GM21360 (cell line): Measurements from ENCODE around the gene ZNF319.

Source experiments
- ATAC-seq: cut with Tn5 transposase; IDR thresholded peaks from one replicate; pipeline ENCODE4 v1.9.1; 2021; ENCODE audit warnings: mild to moderate bottlenecking, moderate library complexity; ENCODE audit not compliant: unreplicated experiment

ZNF319 gene

GRCh38 chr16:57957673-57958392 lies 42.6 kb downstream of the ZNF319 start:
- ATAC-seq: no peak

DNA sequence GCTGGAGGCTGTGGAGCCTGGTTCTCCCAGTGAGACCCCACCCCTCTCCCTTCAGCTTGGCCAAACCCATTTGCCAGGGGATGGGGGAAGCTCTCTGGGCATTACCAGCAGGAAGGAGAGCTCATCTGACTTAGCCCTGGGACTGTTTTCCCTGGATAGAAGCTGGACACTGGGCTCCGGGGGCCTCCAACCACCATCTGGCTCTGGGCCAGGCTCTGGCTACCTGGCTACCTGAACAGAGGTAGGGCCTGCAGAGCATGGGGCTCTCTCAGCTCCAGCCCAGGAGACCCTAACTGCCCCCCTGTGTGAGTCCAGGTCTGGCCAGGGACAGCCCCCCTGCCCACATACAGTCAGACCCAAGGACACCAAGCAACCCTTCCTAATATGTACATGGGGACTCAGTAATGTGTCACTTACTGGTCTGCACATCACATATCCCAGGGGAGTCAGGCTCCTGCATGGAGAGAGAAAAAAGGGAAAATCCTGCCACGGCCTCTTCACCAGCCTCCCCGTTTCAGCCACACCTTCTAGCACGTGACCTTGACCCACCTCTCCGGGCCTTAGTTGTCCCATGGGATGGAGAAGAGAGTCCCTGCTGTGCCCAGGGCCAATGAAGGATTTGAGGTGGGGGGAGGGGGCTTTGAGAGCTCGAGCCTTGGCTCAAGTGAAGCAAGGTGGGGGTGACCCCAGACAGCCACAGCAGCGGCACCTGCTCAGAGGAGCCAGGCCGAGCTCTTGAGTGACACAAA lies 43.4 kb downstream of the ZNF319 start:
- no peak for ATAC-seq

DNA sequence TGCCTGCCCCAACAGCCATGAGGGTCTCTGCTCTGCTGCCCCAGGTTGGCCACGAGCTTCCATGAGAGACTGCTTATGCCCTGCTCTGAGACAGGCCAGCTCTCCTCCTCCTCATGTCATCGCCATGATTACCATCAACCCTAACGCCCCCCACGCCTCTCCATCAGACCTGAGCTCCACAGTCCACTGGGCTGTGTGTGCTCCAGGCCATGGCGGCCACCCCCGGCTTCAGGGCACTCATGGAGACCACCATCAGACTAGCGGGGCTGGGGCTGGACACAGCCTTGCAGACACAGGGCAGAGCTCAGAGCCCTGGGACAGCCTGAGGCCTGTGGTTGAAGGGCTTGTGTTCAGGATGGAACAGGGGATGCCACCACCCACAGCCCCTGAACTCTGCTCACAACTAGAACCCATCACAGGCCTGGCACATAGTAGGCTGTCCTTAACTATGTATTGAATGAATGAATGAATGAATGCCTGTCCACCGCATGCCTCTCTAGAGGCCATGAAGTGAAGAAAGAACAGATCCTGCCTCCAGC lies 44.1 kb downstream of the ZNF319 start:
- no peak for ATAC-seq

- no peak for ATAC-seq
These were observed 44.8 kb downstream of the ZNF319 start for GRCh38 chr16:57955572-57956188.

DNA sequence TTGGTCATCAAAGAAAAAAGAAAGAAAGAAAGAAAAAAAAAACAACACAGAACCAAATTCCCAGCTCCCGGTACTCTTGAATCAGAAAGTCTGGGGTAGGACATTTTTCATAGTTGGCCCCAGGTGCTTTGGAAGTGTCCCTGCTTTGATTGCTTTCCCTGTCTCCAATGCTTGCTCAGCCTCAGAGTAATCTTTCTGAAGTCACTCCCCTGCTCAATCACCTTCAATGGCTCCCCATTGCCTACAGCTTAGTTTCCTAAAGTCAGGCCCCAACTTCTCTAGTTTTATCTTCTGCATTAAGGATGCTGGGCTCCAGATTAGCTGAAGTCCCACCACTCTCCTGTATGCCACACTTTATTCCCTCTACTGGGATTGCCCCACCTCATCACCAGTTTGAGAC lies 46.6 kb downstream of the ZNF319 start:
- no peak for ATAC-seq

DNA sequence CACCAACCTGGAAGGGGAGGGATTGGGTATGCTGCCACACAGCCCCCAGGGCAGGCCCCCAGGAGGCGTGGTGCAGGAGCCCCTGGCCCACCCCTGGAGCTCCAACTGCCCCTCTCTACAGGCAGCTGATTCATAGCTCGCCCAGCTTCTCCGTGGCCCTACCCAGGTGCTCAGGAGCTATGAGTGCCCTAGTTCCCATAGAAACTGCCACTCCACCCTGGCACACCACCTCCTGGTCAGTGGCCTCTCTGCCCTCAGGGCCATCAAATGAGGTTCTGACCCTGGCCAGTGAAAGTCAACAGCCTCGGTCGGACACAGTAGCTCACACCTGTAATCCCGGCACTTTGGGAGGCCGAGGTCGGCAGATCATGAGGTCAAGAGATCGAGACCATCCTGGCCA lies 47.6 kb downstream of the ZNF319 start:
- no peak for ATAC-seq

DNA sequence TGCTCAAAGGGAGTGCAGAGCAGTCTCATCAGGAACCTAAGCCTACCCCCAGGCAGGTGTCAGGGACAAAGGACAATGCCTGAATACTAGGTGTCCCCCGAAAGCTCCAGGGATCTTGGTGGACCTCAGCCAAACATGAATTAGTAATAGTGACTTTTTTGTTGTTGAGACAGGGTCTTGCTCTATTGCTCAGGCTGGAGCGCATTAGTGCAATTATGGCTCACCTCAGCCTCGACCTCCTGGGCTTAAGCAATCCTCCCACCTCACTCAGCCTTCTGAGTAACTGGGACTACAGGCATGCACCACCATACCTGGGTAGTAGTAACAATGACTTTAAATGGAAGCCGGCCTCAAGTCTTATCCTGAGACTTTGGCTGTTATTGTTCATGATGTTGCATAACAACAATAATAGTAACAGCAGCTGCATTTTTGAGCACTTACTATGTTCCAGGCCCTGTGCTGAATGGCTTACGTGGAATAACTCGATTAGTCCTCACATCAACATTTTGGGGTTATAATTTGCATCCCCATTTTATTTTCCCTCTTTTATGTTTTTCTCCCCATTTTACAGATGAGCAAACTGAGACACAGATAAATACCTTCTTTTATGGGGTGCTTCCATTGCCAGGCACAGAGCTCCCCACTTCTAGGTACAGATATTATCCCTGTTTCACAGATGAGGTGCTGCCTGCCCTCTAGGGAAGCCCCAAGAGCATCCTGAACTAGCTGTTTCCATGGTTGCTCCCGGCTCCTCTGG lies 49.1 kb downstream of the ZNF319 start:
- ATAC-seq: no peak

GRCh38 chr16:57950382-57950781 lies 50.1 kb downstream of the ZNF319 start:
- no peak for ATAC-seq

GRCh38 chr16:57949595-57950238 lies 50.8 kb downstream of the ZNF319 start:
- no peak for ATAC-seq

DNA sequence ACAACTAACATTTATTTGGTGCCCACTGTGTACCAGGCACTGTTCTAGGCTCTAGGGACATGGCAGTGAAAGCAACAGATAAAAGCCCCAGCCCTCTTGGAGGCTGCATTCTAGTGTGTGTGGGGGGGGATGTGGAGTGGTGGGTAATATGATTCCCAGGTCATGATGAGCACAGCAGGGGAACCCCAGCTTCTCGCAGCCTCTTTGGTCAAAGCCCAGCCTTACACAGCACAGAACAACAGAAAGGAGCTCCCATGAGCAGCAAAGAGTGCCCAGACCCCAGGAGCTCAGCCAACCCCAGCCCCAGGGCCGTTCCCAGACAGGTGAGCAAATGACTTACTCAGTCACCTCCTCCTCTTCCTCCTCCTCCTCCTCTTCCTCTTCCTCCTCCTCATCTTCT lies 51.5 kb downstream of the ZNF319 start:
- ATAC-seq: no peak

GRCh38 chr16:57948027-57948426 lies 52.4 kb downstream of the ZNF319 start:
- no peak for ATAC-seq

GRCh38 chr16:57947261-57947660 lies 53.2 kb downstream of the ZNF319 start:
- no peak for ATAC-seq

- no peak for ATAC-seq
These were observed 54.2 kb downstream of the ZNF319 start for GRCh38 chr16:57946181-57946801.

GRCh38 chr16:57945740-57946138 lies 54.7 kb downstream of the ZNF319 start:
- ATAC-seq: no peak

DNA sequence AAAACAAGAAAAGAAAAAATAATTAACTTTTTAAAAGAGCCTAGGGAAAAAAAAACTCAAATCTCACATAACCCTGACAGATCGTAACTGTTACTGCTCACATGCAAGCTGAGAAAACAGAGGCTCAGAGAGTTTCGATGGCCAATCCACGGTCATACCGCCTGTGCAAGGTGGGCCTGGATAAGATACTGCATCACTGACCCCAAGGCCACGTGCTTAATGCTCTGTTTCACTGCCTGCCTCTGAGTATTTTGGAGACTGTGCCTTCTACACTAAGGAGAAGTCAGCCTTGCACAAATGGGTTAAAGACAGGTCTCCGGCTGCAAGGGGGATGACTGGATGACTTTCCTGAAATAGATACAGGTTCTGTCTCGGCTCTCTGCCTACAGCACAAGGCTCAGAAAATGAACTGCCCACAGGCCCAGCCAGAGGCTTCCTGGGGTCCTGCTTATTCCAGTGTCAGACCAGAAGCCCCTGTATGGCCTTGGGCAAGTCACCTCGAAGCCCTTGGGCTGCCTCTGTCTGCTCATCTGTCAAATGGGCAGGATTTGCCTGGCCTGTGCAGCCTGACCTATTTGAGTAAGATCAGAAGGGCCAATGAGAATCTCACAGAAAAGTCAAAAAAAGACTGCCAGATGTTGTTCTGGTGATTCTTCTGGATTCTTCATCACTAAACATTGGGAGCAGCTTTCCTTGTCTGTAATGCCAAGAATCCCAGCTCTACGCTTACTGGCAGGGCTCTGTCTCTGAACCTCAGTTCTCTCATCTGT lies 55.3 kb downstream of the ZNF319 start:
- ATAC-seq: no peak
